GM18873 (cell line): ENCODE measurements around the gene FAM50A.

Experiments
- ATAC-seq: cut with Tn5 transposase; IDR thresholded peaks from one replicate; pipeline ENCODE4 v1.9.1; 2021; ENCODE audit warnings: mild to moderate bottlenecking, moderate library complexity, moderate number of reproducible peaks; ENCODE audit not compliant: unreplicated experiment, low FRiP score

Gene FAM50A

DNA sequence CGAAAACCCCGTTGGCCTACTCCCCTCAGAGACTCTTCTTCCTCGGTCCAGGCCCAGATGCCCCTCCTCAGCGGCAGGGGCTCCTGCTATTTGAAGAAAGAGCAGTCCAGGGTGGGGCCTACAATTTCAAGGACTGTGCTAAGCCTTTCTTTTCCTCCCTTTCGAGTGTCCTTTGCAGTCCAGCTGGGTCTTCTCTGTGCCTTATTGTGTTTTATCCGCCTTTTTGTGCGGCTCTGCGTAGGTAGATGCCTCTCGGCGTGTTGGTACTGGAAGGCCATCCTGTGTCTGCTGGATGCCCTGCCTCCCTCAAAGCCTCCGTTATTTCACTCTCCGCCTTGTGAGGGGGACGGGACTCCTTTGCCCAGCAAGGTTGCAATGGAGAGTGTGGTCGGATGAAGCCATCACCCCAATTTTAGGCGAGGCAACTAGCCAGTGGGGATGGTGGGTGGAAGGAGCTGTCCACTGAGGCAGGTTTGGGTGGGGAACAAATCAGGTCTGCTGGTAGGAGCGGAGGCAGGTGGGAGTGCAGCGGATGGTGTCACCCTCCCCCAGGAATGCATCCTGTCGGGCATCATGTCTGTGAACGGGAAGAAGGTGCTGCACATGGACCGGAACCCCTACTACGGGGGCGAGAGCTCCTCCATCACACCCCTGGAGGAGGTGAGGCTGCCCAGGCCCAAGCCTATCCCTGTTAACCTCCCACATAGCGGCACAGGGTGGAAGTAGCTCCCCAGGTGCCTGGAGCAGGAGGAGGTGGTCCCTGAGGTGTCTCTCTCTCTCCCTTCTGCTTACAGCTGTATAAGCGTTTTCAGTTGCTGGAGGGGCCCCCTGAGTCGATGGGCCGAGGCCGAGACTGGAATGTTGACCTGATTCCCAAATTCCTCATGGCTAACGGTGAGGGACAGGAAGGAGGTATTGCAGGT is 5.7 kb upstream of the FAM50A start:
- ATAC-seq: no peak

DNA sequence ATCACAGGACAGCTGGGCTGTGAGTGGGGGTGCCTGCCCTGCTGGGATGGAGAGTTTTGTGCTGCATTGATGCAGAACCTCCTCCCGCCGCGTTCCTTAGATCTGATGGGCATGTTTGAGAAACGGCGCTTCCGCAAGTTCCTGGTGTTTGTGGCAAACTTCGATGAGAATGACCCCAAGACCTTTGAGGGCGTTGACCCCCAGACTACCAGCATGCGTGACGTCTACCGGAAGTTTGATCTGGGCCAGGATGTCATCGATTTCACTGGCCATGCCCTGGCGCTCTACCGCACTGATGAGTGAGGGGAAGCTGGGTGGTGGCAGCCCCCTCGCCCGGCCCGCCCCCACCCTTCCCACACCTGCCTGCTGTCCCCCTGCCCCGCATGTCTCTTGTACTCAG is 4.1 kb upstream of the FAM50A start:
- ATAC-seq: no peak

DNA sequence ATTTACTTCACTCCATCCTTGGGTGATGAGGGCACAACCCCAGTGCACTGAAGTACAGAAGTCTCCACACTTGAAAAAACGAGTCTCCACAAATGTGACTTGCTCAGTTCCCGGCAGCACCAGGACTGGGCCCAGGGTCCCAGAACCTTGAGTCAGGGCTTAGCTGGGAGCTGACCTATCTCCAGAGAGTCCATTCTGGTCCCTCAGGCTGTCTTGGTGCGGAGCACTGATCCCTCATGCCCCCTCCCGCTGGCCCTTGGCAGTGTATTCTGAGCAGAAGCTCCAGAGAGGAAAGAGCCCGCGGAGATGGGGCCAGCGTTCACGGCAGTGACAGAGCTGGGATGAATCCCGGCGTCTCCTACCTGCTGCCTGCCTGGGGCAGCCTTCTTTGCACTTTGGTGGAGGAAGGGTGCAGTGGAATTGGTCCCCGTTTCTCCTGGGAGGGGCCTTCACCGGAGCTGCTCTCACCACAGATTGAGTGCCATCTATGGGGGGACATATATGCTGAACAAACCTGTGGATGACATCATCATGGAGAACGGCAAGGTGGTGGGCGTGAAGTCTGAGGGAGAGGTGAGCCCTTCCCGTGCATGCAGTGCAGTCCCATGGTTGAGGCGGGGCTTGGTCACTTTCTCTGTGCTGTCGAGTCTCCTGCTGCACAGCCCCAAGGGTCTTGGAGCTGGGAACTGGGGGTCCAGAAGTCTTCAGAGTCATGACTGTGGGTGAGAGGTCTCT is 3.2 kb upstream of the FAM50A start:
- ATAC-seq: no peak

DNA sequence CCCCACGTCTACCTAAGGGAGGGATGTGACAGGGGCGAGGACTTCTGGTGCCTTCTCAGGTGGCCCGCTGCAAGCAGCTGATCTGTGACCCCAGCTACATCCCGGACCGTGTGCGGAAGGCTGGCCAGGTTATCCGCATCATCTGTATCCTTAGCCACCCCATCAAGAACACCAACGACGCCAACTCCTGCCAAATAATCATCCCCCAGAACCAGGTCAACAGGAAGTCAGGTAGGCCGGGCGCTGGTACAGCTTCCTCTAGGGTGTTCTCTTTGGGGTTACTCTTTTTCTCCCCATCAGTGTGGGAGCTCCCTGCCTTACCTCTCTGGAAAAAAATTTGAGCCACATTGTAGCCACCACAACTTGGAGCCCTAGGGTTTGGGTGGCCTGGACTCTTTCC is 2.4 kb upstream of the FAM50A start:
- no peak for ATAC-seq

DNA sequence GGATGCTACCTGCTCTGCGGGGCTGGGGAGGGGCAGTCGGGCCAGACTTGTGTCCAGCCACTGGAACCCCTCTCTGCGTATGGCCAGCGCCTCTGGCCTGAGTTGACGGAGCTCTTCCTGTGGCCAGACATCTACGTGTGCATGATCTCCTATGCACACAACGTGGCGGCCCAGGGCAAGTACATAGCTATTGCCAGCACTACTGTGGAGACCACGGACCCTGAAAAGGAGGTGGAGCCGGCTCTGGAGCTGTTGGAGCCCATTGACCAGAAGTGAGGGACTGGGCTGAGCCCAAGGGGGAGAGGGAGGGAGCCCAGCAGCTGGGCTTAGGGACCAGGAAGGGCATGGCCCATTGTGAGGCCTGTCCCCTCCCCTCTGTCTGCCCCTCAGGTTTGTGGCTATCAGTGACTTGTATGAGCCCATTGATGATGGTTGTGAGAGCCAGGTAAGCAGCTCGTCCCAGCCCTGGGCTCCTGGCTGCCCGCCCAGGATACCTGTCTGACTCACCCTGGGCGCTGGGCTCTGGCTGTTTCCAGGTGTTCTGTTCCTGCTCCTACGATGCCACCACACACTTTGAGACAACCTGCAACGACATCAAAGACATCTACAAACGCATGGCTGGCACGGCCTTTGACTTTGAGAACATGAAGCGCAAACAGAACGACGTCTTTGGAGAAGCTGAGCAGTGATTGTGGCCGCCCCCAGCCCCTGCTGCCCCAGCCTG is 1.8 kb upstream of the FAM50A start:
- no peak for ATAC-seq

DNA sequence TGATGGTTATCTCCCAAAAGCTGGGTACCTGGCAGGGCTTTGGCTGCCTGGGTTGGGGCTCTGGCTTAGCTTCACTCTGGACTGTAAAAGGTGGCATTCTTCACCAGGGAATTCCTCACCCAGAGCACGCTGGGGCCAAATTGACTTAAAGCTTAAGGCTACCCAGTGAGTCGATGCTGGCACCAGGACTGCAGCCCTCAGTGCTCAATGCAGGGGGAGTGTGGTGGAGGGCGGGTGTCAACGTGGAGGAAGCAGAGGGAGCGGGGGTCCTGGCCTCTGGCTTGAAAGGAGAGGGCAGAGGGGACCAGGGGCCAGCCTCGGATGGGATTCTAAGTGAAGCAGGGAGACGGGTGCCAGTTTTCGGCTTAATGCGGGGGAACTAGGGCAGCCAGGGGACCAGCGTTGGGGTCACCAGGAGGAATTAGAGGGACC is 446 bp upstream of the FAM50A start:
- ATAC-seq: no peak

DNA sequence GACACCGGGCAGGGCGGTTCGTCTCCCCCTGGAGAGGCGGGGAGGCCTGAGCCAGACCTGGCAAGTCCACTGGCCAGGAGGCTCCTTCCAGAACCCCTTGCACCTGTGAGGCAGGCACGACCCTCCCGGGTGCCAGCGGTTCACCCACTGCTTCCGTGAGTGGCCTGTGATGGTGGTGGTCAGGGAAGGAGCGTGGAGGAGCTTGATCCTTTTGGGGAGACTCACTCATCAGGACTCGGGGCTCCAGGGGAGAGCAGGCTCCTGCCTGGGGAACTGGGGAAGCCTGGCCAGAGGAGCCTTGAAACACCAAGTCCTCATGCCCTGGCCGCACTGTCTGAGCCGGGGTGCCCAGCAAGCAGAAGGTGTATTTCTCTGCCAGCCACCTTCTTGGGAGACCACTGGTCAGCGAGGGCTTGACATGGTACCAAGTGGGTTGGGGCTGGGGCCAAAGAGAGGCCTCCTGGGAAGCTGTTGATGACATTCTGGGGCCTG is 860 bp downstream of the FAM50A start:
- no peak for ATAC-seq

DNA sequence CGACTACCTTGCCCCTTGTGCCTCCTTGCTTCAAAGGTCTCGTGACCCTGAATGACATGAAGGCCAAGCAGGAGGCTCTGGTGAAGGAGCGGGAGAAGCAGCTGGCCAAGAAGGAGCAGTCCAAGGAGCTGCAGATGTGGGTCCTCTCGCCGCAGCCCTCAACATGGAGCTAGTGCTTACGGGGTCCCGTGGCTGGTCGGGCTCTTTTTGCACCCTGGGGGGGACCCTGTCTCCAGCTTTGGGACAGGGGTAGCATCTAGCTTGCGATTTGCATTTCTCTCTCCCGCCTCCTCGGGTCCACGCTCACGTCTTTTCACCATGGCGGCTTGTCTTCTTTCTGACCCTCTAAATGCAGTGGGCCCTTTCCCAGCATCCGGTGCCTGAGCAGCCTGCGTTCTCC is 1.8 kb downstream of the FAM50A start:
- ATAC-seq: no peak

DNA sequence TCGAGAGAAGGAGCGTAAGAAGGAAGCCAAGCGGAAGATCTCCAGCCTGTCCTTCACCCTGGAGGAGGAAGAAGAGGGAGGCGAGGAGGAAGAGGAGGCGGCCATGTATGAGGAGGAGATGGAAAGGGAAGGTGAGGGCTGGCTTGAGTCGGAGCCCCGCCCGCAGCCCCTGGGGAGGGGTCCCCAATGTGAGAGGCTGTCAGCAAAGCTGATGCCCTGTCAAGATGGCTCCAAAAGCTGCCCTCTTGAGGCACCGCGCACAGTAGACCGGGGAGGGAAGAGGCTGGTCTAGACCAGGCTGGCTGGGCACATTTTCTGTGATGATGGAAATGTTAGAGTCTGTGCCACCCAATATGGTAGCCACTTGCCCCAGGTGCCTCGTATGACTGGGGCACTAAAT is 2.5 kb downstream of the FAM50A start:
- ATAC-seq: no peak

DNA sequence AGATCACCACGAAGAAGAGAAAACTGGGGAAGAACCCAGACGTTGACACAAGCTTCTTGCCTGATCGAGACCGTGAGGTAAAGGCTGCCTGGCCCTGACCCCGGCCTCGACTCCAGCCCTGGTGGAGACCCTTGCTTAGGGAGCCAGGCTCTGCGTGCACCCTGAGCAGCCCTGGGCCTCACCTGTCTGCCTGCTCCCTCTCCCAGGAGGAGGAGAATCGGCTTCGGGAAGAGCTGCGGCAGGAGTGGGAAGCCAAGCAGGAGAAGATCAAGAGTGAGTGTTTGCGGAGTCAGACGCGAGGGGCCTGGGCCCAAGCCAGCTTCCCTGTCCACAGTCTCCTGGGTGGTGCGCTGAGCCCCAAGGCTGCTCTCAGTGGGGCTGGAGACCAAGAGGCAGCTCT is 4.5 kb downstream of the FAM50A start:
- ATAC-seq: no peak

DNA sequence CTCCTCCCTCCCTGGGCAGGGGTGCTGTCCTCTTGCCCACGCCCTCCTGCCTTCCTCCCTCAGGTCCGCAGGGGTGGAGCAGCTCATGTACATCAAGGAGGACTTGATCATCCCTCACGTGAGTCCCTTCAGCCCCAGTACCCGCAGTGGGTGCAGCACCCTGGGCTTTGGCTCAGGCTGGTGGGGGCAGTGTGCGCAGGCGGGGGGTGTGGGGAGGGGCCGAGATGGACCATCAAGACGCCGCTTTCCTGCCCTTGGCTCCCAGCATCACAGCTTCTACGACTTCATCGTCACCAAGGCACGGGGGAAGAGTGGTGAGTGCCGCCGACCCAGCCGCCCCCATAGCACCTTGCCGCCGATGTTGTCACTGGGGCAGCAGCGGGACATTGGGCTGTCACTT is 5.7 kb downstream of the FAM50A start:
- ATAC-seq: no peak

DNA sequence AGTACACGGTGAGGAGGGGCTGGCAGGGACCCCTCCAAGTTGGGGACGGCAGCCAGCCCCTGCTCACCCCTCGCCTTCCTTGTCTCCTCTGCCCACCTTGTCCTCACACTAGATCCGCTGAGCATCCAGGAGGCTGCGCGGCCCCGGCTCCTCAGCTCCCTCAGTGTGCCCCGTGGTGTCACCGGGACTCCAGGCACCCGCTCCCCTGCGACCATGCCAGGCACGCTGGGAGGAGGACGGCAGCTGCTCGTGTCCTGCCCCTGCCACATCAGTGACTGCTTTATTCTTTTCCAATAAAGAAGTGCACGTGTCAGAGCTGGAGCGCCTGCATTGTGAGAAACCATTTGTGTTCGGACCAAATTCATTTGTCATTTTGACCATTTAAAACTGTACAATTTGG is 6.4 kb downstream of the FAM50A start:
- no peak for ATAC-seq

DNA sequence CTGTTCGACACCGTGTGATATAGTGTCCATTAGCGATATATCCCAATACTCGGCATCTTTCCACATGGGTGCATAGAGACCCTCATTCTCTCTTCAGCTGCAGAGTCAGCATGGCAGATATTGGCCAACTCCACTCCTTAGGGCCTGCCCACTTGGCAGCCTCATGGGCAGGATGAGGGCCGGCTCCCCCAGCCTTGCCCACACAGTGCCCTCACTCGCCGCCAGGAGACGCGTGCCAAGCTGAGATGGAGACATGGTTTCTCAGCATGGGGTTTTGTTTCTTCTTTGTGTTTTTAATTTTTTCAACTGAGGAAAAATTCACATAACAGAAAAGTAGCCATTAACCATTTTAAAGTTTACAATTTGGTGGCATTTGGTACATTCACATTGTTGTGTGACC is 8.9 kb downstream of the FAM50A start:
- no peak for ATAC-seq

DNA sequence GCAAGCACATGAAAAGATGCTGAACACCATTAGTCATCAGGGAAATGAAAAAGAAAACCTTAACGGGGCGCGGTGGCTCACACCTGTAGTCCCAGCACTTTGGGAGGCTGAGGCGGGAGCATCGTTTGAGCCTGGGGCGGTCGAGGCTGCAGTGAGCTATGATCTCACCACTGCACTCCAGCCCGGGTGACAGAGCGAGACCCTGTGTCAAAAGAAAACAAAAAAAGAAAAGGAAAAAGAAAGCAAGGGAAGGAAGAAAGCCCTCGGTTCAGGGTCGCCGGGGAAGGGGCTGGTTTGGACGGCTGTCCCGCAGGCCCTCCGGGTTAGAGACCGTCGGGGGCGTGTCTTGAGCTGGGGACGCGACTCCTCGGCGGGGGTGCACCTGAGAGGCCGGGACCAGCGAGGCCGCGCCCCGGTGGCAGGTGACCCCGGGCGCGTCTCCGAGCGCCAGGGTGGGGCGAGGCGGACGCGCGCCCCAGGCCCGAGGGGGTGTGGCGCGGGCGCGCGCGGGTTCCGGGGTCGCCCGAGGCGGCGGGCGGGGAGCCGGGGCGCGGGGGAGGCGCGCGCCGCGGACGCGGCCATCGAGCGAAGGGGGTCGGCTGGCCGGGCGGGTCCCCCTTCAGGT is 13.7 kb downstream of the FAM50A start:
- ATAC-seq: no peak

DNA sequence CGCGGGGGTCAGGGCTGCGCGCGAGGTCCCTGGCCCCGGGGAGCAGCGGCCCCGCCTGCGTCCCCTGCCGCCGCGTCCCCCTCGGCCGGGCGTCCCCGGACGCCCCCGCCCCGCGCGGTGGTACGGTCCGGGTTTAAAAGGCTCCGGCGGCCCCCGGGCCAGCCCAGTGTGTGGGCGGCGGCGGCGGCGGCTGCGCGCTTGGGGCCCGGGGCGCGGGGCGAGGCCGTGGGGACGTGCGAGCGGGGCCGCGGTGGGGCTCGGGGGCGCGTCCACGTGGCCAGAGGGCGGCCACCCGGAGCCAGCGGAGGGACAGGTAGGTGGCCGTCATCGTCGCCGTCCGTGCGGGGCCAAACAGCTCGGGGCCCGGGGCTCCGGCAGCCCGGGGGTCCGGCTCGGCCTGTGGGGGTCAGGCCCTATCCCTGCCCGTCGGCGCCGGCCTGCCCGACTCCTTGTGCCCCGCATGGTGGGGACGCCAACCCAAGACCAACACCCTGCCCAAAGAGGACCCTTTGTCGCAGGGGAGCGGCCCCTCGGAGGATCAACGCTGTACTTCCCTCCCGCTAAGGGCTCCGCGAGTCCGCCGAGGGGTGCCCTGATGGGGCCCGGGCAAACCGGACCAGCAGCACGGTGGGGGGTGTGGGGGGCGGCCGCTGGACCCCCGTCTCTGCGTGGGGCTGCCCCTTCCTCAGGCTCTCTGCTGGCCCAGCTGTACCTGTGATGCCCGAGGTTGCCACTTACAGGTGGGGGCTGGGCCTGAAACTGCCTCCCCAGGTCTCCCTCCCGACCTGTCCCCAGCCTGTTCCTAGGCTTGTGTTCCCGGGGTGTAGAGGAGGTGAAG is 14.4 kb downstream of the FAM50A start, which contains the start of gene PLXNA3:
PLXNA3 (plus strand) TSS at position 166 of the 838 bp plus-strand sequence. CDS start 1,903 bp downstream, outside the sequence.
- no peak for ATAC-seq

DNA sequence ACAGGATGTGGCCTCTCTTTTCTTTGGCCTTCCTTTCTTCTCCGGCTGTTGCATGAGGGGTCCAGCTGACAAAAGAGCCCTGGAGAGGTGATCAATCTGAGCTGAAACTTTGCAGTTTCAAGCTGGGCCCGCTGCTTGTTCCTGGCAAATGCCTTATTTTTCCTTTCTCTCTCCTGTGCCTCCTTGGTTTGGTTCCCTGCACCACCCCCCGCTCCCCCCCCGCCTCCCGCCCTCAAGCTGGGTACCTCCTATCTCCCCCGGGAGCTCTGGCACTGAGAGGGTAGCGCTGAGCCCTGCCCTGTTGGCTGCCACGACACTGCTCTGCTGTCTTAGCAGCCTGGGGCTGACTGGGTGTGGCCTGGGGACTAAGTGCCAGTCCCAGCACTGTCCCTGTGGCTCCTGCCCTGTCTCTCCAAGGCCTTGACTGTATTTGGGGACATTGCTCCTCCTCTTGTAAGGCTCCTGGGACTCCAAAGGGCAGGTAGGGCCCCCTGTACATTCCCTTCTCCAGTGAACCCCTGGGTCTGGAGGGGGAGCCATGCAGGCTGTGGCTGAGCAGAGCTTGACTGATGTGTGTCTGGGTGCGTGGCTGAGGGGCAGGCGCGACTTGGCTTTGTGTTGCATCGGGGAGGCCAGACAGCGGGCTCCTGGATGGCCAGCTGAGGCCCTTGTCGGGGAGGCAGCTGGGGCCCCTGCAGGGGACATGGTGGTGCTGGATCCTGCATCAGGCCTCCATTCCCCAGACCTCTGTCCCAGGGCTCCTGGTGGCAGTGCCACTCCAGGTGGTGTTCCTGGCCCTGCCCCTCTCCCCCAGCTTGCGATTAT is 15.2 kb downstream of the FAM50A start:
- ATAC-seq: no peak

DNA sequence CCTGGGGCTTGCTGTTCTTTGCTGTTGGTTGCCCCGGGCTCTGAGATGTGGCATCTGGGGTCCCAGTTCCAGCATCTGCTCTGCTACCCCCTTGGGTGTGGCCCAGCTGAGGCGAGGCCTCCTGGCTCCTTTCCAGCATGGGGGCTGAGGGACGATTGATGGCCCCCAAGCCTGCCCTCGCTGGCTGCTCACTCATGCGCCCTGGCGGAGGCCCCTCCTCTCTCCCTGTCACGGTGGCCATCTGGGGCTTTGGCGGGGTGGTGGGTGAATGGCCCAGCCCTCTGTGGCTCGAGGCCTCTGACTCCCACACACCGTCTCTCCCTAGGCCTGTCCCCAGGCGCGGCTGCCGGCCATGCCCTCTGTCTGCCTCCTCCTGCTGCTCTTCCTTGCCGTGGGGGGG is 15.9 kb downstream of the FAM50A start:
- no peak for ATAC-seq

DNA sequence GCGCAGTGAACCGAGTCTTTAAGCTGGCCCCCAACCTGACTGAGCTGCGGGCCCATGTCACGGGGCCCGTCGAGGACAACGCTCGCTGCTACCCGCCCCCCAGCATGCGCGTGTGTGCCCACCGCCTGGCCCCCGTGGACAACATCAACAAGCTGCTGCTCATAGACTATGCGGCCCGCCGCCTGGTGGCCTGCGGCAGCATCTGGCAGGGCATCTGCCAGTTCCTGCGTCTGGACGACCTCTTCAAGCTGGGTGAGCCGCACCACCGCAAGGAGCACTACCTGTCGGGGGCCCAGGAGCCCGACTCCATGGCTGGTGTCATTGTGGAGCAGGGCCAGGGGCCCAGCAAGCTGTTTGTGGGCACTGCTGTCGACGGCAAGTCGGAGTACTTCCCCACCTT is 16.4 kb downstream of the FAM50A start:
- no peak for ATAC-seq

DNA sequence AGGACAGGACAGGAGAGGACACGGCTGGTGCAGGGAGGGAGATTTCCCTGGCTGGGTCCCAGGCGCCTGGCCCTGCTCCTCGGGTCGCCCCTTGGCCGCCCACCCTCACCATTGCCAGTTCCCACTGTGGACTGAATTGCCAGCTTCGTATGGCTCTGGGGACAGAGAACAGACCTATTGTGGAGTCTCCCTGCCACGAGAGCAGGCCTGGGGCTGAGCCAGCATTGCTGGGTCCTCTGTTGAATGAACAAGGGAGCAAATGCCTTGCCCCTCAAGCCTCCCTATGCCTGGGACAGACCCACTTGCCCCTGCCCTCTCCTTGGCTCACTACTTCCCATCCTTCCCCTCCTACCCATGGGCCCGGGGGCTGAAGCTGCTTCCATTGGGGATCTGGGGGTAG is 18.5 kb downstream of the FAM50A start:
- no peak for ATAC-seq
